GM12878 (cell line): ENCODE measurements around the gene IRF4. TPM values are rescaled to one million over a fixed set of nuclear protein-coding genes. Genes with fewer than 3 reads are reported as not detected.
A peak's percentile ranks its signal among the peaks of the same experiment; 100 is the strongest.

Experiments
- ATAC-seq: fragments of 200-7000 bp; cut with Tn5 transposase; 3 replicates; pipeline ENCODE4 v1.9.1; 2020; ENCODE audit warnings: mild to moderate bottlenecking, moderate library complexity
- BruUV-seq: library from RNA; stranded (reverse); fragments of 400-500 nt; replicated peaks from 2 replicates; lab custom pipeline; 2021; lab: Mats Ljungman, UMichigan
- CTCF ChIA-PET: fragments of 300-600 bp; sonication (Branson Sonifier 250); formaldehyde crosslinking; extraction: SDS; loops from one replicate; lab custom pipeline; 2021; ENCODE audit warnings: inconsistent platforms; lab: Yijun Ruan, JAX
- POLR2A ChIA-PET: fragments of 350-600 bp; formaldehyde crosslinking; extraction: SDS; loops from one replicate; lab custom pipeline; 2021; ENCODE audit warnings: inconsistent platforms; lab: Charles Lee
- RAD21 ChIA-PET: fragments of 300-600 bp; sonication (Branson Sonifier 250); formaldehyde crosslinking; loops from one replicate; lab custom pipeline; 2023; ENCODE audit warnings: antibody characterized with exemption; ENCODE audit not compliant: unreplicated experiment; lab: Charles Lee
- SMC1A ChIA-PET: fragments of 300-600 bp; sonication (Branson Sonifier 250); formaldehyde crosslinking; loops from one replicate; lab custom pipeline; 2023; ENCODE audit not compliant: unreplicated experiment, uncharacterized antibody; lab: Charles Lee
- DNase-seq: peaks from one replicate; pipeline ENCODE4 v3.0.0-alpha.2; 2011; ENCODE audit warnings: low read depth, low spot score
- FAIRE-seq: peaks from 3 replicates; lab custom pipeline; 2011; peaks lifted over from hg19 to GRCh38; lab: Jason Lieb, UNC
- H2AFZ ChIP-seq: 2 replicates; pipeline ENCODE4 v1.6.0; 2011; ENCODE audit warnings: low read depth, low read length, control low read depth; ENCODE audit not compliant: control insufficient read depth
- H3K27ac ChIP-seq: 2 replicates; pipeline ENCODE4 v1.5.1; 2011; ENCODE audit warnings: control low read depth; ENCODE audit not compliant: control insufficient read depth, insufficient read depth
- H3K27me3 ChIP-seq, 2 experiments: replicated peaks in 1 of 2; 2 replicates each; pipeline versions ENCODE4 v1.6.0 to v1.6.1; 2011; ENCODE audit warnings: low read length in 1 of 2; ENCODE audit not compliant: control insufficient read depth in 2 of 2, insufficient read depth in 2 of 2
- H3K36me3 ChIP-seq, 2 experiments: 2 replicates each; pipeline ENCODE4 v1.5.1; 2011; ENCODE audit warnings: low read length in 1 of 2; ENCODE audit not compliant: control insufficient read depth in 2 of 2, insufficient read depth in 2 of 2
- H3K4me1 ChIP-seq: 2 replicates; pipeline ENCODE4 v1.6.1; 2011; ENCODE audit warnings: mild to moderate bottlenecking, low read length, moderate library complexity, mixed read lengths; ENCODE audit not compliant: control insufficient read depth, insufficient read depth
- H3K4me2 ChIP-seq: 2 replicates; pipeline ENCODE4 v1.6.0; 2011; ENCODE audit warnings: control low read depth; ENCODE audit not compliant: control insufficient read depth, insufficient read depth
- H3K4me3 ChIP-seq: fragments of 200-600 bp; sonication (generic); 2 replicates; pipeline ENCODE4 v1.5.1; 2016
- H3K79me2 ChIP-seq: 2 replicates; pipeline ENCODE4 v1.6.0; 2011; ENCODE audit warnings: low read length; ENCODE audit not compliant: control insufficient read depth, insufficient read depth
- H3K9ac ChIP-seq: 2 replicates; pipeline ENCODE4 v1.8.0; 2011; ENCODE audit warnings: low read length, control low read depth, mixed read lengths; ENCODE audit not compliant: control insufficient read depth, insufficient read depth
- H3K9me3 ChIP-seq: replicated peaks from 3 replicates; pipeline ENCODE4 v1.5.1; 2011; ENCODE audit warnings: mild to moderate bottlenecking, low read length; ENCODE audit not compliant: control insufficient read depth, insufficient read depth
- H4K20me1 ChIP-seq: 2 replicates; pipeline ENCODE4 v1.6.0; 2011; ENCODE audit not compliant: control insufficient read depth, insufficient read depth
- ATF7 ChIP-seq: fragments of 450-650 bp; IDR thresholded peaks from 2 replicates; pipeline ENCODE4 v1.6.1; 2016; ENCODE audit warnings: low read depth, mild to moderate bottlenecking
- BHLHE40 ChIP-seq, 2 experiments: fragments of 450-650 bp in 1 of 2; IDR thresholded peaks; 2 replicates each; pipeline ENCODE4 v1.6.1; 2011 to 2017; ENCODE audit warnings: low read depth in 2 of 2, borderline replicate concordance in 1 of 2, improper control_type of control experiment in 1 of 2, low read length in 1 of 2, mild to moderate bottlenecking in 1 of 2
- BMI1 ChIP-seq: fragments of 450-650 bp; IDR thresholded peaks from 2 replicates; pipeline ENCODE4 v1.6.1; 2016; ENCODE audit warnings: mild to moderate bottlenecking, moderate library complexity, borderline replicate concordance
- CBFB ChIP-seq: IDR thresholded peaks from 2 replicates; pipeline ENCODE4 v1.6.1; 2016; ENCODE audit warnings: antibody characterized with exemption, low read depth
- CREB1 ChIP-seq: IDR thresholded peaks from 2 replicates; pipeline ENCODE4 v1.6.1; 2012; ENCODE audit warnings: low read depth, mild to moderate bottlenecking, inconsistent platforms
- CREM ChIP-seq: IDR thresholded peaks from 2 replicates; pipeline ENCODE4 v1.6.1; 2014; ENCODE audit warnings: antibody characterized with exemption, low read depth
- EED ChIP-seq: sonication (generic); IDR thresholded peaks from 2 replicates; pipeline ENCODE4 v1.6.1; 2016; ENCODE audit warnings: antibody characterized with exemption, low read depth
- EP300 ChIP-seq, 2 experiments: fragments of 150-350 bp in 1 of 2; IDR thresholded peaks; 2 replicates each; pipeline ENCODE4 v1.6.1; 2011 to 2012; ENCODE audit warnings: low read depth in 2 of 2, low read length in 2 of 2, borderline replicate concordance in 1 of 2, improper control_type of control experiment in 1 of 2, inconsistent platforms in 1 of 2; ENCODE audit not compliant: control insufficient read depth in 1 of 2
- ETV6 ChIP-seq, 2 experiments: fragments of 450-650 bp in 1 of 2; IDR thresholded peaks in 1 of 2; conservative IDR thresholded peaks in 1 of 2; 2 replicates each; pipeline ENCODE4 v1.6.1; 2014; ENCODE audit warnings: antibody characterized with exemption in 1 of 2, borderline replicate concordance in 1 of 2, low read depth in 1 of 2, mild to moderate bottlenecking in 1 of 2, moderate library complexity in 1 of 2
- HDAC2 ChIP-seq: fragments of 200-600 bp; sonication (generic); IDR thresholded peaks from 2 replicates; pipeline ENCODE4 v1.6.1; 2017
- PAX5 ChIP-seq: IDR thresholded peaks from 2 replicates; pipeline ENCODE4 v1.6.1; 2011; ENCODE audit warnings: low read depth, low read length, borderline replicate concordance
- RAD21 ChIP-seq: IDR thresholded peaks from 2 replicates; pipeline ENCODE4 v1.6.1; 2011; ENCODE audit warnings: mild to moderate bottlenecking, low read depth, low read length, moderate library complexity; ENCODE audit not compliant: insufficient read depth
- RUNX3 ChIP-seq: IDR thresholded peaks from 2 replicates; pipeline ENCODE4 v1.6.1; 2012; ENCODE audit warnings: low read length, inconsistent platforms
- USF1 ChIP-seq: IDR thresholded peaks from 2 replicates; pipeline ENCODE4 v1.6.1; 2011; ENCODE audit warnings: borderline replicate concordance, low read depth, mild to moderate bottlenecking, moderate library complexity, mixed read lengths, low read length; ENCODE audit not compliant: insufficient read depth; ENCODE audit errors: extremely low read length
- ZNF274 ChIP-seq: IDR thresholded peaks from one replicate; pipeline ENCODE4 v1.8.0; 2011; ENCODE audit not compliant: insufficient read length, insufficient read depth
- ZNF384 ChIP-seq: IDR thresholded peaks from 2 replicates; pipeline ENCODE4 v1.6.1; 2012; ENCODE audit warnings: low read depth, mild to moderate bottlenecking, low read length, improper control_type of control experiment, borderline replicate concordance
- ZNF622 ChIP-seq: fragments of 450-650 bp; IDR thresholded peaks from 2 replicates; pipeline ENCODE4 v1.6.1; 2017; ENCODE audit warnings: mild to moderate bottlenecking, inconsistent platforms
- ZSCAN29 ChIP-seq: fragments of 450-650 bp; IDR thresholded peaks from 2 replicates; pipeline ENCODE4 v1.6.1; 2017; ENCODE audit warnings: mild to moderate bottlenecking, moderate library complexity
- WGBS: methylation state at CpG from one replicate; pipeline ENCODE4 v1.1.6; 2016; ENCODE audit warnings: low lambda C conversion rate; ENCODE audit not compliant: insufficient replicate concordance, insufficient coverage; ENCODE audit errors: missing lambda C conversion rate; 5-methylcytosine and 5-hydroxymethylcytosine counted together
- in situ Hi-C: fragments of 300-500 bp; cut with MboI; formaldehyde crosslinking; loops from 9 replicates; pipeline ENCODE4 v1.14.3; 2018; ENCODE audit warnings: mixed read lengths
- intact Hi-C: fragments of 100-400 bp; cut with micrococcal nuclease; formaldehyde crosslinking; loops from one replicate; pipeline ENCODE4 v1.14.2; 2022; ENCODE audit not compliant: unreplicated experiment
- polyA plus RNA-seq, 11 experiments: library from polyadenylated mRNA; depleted of rRNA in 4 of 11; unstranded in 6 of 11; stranded (reverse) in 5 of 11; fragments of >200 nt; fragmentation: Nextera tagmentation in 4 of 11; fragmentation: Illumina TruSeq in 1 of 11; extraction: Ambion mirVana in 4 of 11; extraction: Trizol in 1 of 11; gene quantifications; 1 replicate in 1 of 11; 2 replicates in 10 of 11; pipeline versions ENCODE4 v1.2.1 to v1.2.3, GENCODE V29; 2011 to 2016; ENCODE audit warnings: inconsistent platforms in 2 of 11, missing spikeins in 2 of 11, low read depth in 1 of 11
- total RNA-seq, 4 experiments: library from RNA; depleted of rRNA in 3 of 4; stranded (reverse); fragments of >200 nt in 3 of 4; fragmentation: Illumina TruSeq in 1 of 4; extraction: Trizol in 1 of 4; gene quantifications; 2 replicates each; pipeline versions ENCODE4 v1.2.1 to v1.2.3, GENCODE V29; 2013 to 2021
- TF ChIP-seq, protein P1 (sequence below): fragments of 450-650 bp; IDR thresholded peaks from 2 replicates; pipeline ENCODE4 v1.6.1; 2017; ENCODE audit warnings: mild to moderate bottlenecking, moderate library complexity

Gene IRF4
- total and polyA plus RNA-seq, 10 of the 15 experiments (the other 5 are each of a cell fraction or from before 2014, with no cell fraction given): 50.0 to 495 (median 257) TPM

DNA sequence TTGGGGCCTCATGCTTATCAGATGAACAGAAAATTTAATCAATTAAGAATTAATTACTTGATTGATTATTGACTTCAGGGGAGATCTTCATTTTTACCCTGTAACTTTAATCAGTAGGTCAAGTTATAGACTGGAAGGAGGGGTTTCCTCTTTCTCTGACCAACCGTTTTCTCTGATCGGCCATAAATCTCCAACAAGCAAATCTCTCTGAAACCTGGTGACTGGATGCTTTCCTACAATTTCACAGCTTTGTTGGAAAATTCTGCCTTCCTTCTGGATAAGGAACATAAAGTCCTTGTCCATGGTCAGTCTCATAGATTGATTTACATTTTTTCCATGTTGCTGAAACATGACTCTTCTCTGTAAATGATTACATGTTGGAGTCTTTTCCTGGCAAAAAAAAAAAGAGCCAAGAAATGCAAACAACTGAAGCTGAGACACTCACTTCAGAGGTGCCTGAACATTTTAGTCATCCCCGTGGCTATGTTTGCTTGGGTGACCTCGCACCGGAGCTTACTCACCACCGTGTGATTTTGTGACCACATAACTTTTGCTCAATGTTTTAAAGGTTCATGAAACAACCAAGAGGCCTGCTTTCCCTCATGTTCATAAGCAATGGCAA lies 31.0 kb downstream of the IRF4 start:
- FAIRE-seq (peak; percentile 76), ATAC-seq (peak; percentile 98)
- Histone ChIP-seq H3K79me2 (no peaks in the 10 kb centered on the region), H3K9ac (no peak overlapping the region), H3K9me3 (no peaks in the 10 kb centered on the region; the same call in 2 of the 3 replicates)
- BruUV-seq: no TSS peak
- 26% methylated on average over 6 of the region's 6 CpGs for WGBS
- in situ Hi-C loops: no loop called here
- RAD21 ChIA-PET: interaction anchor here (0.6 to 0.9 kb wide), 9 partner anchors 9 to 278 kb away, joined by 3 to 5 read pairs (median 3); no protein-coding TSS in a partner anchor
- TF ChIP-seq, protein P1, sequence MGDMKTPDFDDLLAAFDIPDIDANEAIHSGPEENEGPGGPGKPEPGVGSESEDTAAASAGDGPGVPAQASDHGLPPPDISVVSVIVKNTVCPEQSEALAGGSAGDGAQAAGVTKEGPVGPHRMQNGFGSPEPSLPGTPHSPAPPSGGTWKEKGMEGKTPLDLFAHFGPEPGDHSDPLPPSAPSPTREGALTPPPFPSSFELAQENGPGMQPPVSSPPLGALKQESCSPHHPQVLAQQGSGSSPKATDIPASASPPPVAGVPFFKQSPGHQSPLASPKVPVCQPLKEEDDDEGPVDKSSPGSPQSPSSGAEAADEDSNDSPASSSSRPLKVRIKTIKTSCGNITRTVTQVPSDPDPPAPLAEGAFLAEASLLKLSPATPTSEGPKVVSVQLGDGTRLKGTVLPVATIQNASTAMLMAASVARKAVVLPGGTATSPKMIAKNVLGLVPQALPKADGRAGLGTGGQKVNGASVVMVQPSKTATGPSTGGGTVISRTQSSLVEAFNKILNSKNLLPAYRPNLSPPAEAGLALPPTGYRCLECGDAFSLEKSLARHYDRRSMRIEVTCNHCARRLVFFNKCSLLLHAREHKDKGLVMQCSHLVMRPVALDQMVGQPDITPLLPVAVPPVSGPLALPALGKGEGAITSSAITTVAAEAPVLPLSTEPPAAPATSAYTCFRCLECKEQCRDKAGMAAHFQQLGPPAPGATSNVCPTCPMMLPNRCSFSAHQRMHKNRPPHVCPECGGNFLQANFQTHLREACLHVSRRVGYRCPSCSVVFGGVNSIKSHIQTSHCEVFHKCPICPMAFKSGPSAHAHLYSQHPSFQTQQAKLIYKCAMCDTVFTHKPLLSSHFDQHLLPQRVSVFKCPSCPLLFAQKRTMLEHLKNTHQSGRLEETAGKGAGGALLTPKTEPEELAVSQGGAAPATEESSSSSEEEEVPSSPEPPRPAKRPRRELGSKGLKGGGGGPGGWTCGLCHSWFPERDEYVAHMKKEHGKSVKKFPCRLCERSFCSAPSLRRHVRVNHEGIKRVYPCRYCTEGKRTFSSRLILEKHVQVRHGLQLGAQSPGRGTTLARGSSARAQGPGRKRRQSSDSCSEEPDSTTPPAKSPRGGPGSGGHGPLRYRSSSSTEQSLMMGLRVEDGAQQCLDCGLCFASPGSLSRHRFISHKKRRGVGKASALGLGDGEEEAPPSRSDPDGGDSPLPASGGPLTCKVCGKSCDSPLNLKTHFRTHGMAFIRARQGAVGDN: peak; percentile 29; the same call in 1 of the 2 replicates
- TF ChIP-seq ZNF622 (no peak), EP300 (IDR thresholded peaks at IDR 0.05; ENCODE audit: borderline replicate concordance in 1 of 2, control insufficient read depth in 1 of 2, low read depth in 2 of 2, low read length in 2 of 2) (0 out of 4 replicates have a peak, but pooled peaks have one; percentile 17 to 19), ZSCAN29 (no peak), ZNF384 (peak; percentile 77), ATF7 (0 out of 2 replicates have a peak, but pooled peaks have one; percentile 29), BMI1 (no peak), PAX5 (peak; percentile 71), ETV6 (conservative IDR thresholded peaks at IDR 0.05 in 1 of 2, IDR thresholded peaks at IDR 0.05 in 1 of 2; ENCODE audit: borderline replicate concordance in 1 of 2, low read depth in 1 of 2) (no peak), CREB1 (0 out of 2 replicates have a peak, but pooled peaks have one; percentile 17), ZNF274 (no peak), BHLHE40 (IDR thresholded peaks at IDR 0.05; ENCODE audit: borderline replicate concordance in 1 of 2, low read depth in 2 of 2, low read length in 1 of 2) (peak in 1 of 2 experiments; percentile 36; a peak in 1 of 4 replicates), RAD21 (peak; percentile 23; the same call in 1 of the 2 replicates), RUNX3 (peak; percentile 85), CBFB (0 out of 2 replicates have a peak, but pooled peaks have one; percentile 29), CREM (no peak), USF1 (no peak), EED (0 out of 2 replicates have a peak, but pooled peaks have one; percentile 12), HDAC2 (no peak)
- TF ChIP-seq, all 136 proteins: peak for 11
- H3K4me2 ChIP-seq: no peak overlapping the region
- intact Hi-C loops: no loop called here
- peaks cover 5% of the 10 kb centered on the region for H3K4me1 ChIP-seq
- ChIA-PET POLR2A (interaction anchor here (0.6 to 1.3 kb wide), 5 partner anchors 12 to 233 kb away, joined by 3 to 9 read pairs (median 4); no protein-coding TSS in a partner anchor), CTCF (interaction anchor here (1.0 to 1.1 kb wide), 2 partner anchors 9 to 23 kb away, joined by 3 to 4 read pairs; no protein-coding TSS in a partner anchor), SMC1A (interaction anchor here (0.6 to 2.6 kb wide), 7 partner anchors 10 to 494 kb away, joined by 3 to 11 read pairs (median 4); no protein-coding TSS in a partner anchor)
- no peaks in the 10 kb centered on the region for H4K20me1 ChIP-seq
- no peak for DNase-seq
- H3K4me3 ChIP-seq: no peak overlapping the region
- no peak overlapping the region for H3K27ac ChIP-seq
- H3K27me3 ChIP-seq: no peaks in the 10 kb centered on the region
- no peak overlapping the region for H2AFZ ChIP-seq
- no peaks in the 10 kb centered on the region for H3K36me3 ChIP-seq
